GM12872 (cell line): ENCODE measurements around the gene IL5.
A peak's percentile ranks its signal among the peaks of the same experiment; 100 is the strongest.

Experiments
- TF ChIP-seq, protein P1 (sequence below): IDR thresholded peaks from 3 replicates; pipeline ENCODE4 v1.5.1; 2011; ENCODE audit warnings: low read depth, mild to moderate bottlenecking, low read length, moderate library complexity; ENCODE audit not compliant: insufficient read depth

Gene IL5

DNA sequence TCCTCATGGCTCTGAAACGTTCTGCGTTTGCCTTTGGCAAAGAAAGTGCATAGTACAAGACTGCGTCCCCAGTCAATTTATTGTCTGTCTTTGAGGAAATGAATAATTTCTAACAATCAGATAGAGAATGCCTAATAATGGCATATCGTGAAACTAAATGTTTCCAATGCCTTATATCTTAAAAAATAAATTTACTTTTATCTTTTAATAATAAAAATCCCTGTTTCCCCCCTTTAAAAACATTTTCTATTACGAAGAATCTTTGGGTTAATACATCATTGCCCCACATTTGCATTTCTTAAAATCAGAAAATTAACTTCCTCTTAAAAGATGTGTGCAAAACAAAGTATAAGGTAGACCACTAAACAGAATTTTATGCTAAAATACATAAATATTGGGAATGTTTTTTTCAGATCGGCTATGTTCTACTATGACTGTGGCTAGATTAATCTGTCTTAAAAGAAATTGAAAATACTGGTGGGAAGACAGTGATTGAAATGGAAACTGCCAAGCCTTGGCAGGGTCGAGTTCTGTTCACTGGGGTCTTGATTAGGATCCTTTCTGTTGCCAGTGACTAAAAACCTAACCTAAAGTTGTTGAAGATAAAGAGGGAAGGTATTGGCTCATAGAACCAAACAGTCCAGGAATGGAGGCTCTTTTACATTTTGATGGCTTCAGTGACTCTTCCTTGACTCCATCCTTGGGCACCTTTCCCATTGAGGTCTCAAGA, at the start of gene IL5:
Gene IL5 (minus strand): TSS at position 51 of the 730 bp plus-strand sequence. CDS start 44 bp downstream, at position 7.
- TF ChIP-seq, protein P1, sequence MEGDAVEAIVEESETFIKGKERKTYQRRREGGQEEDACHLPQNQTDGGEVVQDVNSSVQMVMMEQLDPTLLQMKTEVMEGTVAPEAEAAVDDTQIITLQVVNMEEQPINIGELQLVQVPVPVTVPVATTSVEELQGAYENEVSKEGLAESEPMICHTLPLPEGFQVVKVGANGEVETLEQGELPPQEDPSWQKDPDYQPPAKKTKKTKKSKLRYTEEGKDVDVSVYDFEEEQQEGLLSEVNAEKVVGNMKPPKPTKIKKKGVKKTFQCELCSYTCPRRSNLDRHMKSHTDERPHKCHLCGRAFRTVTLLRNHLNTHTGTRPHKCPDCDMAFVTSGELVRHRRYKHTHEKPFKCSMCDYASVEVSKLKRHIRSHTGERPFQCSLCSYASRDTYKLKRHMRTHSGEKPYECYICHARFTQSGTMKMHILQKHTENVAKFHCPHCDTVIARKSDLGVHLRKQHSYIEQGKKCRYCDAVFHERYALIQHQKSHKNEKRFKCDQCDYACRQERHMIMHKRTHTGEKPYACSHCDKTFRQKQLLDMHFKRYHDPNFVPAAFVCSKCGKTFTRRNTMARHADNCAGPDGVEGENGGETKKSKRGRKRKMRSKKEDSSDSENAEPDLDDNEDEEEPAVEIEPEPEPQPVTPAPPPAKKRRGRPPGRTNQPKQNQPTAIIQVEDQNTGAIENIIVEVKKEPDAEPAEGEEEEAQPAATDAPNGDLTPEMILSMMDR, result no peak

- TF ChIP-seq, protein P1, result no peak
Measured at GRCh38 chr5:132592521-132592920, 49.2 kb upstream of the IL5 start.

DNA sequence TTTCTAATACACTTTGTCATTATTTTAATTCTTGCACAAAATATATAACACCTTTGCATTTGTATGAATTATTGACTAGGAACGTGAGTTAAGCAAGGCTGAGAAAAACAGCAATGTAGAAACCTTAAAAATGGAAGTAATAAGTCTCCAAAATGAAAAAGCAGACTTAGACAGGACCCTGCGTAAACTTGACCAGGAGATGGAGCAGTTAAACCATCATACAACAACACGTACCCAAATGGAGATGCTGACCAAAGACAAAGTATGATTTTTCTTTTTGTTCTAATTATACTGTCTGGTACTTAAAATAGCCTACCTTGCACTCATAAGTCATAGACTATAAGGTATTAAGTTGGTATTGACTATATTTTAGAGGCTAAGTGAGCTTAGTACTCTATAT, 47.8 kb upstream of the IL5 start:
- TF ChIP-seq, protein P1, result peak; percentile 35; the same call in 1 of the 3 replicates

DNA sequence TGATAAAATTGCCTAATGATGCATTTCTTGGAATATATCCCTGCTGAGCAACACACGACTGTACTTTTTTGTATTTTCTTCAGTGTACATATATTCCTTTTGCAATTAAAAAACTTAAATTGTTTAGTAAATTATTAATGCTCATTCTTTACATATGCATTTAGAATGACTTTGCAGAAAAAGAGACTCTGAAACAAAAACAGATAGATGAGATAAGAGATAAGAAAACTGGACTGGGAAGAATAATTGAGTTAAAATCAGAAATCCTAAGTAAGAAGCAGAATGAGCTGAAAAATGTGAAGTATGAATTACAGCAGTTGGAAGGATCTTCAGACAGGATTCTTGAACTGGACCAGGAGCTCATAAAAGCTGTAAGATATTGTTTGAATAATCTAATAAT, 46.1 kb upstream of the IL5 start:
- TF ChIP-seq, protein P1, result no peak

DNA sequence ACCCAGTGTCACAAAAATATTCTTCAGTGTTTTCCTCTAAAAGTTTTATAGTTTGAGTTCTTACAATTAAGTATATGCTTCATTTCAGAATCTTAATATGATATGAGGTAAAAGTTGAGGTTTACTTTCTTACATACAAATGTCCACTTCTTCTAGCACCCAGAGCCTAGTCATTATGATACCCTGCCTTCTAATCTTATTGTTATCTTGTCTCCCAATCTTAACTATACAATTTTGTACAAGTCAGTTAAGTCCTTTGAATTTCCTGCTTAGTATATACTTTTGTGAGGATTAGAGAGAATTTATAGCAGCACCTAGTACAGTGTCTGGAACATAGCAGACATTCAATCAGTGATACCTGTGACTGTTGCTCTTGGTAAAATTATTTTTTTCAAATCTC, 42.7 kb upstream of the IL5 start:
- TF ChIP-seq, protein P1, result no peak

GRCh38 chr5:132576123-132576522, 32.8 kb upstream of the IL5 start:
- TF ChIP-seq, protein P1, result no peak

GRCh38 chr5:132566657-132567056, 23.3 kb upstream of the IL5 start:
- TF ChIP-seq, protein P1, result no peak

DNA sequence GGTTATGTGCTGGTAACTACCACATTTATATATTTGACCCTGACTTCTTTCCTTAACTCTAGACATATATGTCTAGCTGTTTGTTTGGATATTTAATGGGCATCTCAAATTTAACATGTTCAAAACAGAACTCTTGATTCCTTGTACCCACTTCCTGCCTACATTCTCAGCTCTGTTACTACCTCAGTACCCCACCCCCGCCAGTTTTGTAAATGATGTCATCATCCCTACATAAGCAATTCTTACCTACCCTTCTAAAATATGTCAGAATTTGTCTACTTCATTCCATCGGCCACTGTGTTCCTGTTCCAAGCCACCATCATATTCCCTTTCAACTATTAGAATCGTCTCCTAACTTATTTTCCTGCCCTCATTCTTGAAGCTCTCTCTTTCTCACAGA, 18.3 kb upstream of the IL5 start:
- TF ChIP-seq, protein P1, result no peak
